Fibroblast of lung (primary cell): ENCODE results near the gene PLCL1.

Source experiments
- EZH2 ChIP-seq: IDR thresholded peaks from 2 replicates; pipeline ENCODE4 v1.5.1; 2012; ENCODE audit warnings: low read length, control low read depth, mild to moderate bottlenecking; ENCODE audit errors: missing control alignments
- TF ChIP-seq, protein P1 (sequence below), 2 donors: IDR thresholded peaks in 1 of 2; conservative IDR thresholded peaks in 1 of 2; 1 replicate in 1 of 2; 2 replicates in 1 of 2; pipeline ENCODE4 v1.5.1; 2011 to 2012; ENCODE audit warnings: low read length in 2 of 2, control low read depth in 1 of 2, inconsistent platforms in 1 of 2, low read depth in 1 of 2, mild to moderate bottlenecking in 1 of 2

DNA sequence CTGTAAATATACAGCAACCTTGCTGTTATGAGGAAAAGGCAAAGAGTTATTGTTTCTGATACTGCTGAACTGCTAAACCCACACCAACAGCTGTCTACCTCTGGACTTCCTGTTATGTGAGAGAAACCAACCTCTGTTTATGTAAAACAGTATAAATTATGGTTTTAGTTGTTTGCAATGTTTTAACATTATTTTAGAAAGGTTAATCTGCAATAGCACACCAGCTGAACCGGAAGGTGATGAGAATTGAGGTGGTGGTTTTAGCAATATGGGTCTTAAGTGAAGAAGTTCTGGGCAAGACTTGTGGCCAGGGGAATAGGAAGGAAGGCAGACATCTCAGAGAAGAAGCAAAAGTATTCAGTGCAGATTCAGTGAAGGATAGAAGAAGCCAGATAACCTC lies 237.8 kb downstream of the PLCL1 start:
- TF ChIP-seq, protein P1, sequence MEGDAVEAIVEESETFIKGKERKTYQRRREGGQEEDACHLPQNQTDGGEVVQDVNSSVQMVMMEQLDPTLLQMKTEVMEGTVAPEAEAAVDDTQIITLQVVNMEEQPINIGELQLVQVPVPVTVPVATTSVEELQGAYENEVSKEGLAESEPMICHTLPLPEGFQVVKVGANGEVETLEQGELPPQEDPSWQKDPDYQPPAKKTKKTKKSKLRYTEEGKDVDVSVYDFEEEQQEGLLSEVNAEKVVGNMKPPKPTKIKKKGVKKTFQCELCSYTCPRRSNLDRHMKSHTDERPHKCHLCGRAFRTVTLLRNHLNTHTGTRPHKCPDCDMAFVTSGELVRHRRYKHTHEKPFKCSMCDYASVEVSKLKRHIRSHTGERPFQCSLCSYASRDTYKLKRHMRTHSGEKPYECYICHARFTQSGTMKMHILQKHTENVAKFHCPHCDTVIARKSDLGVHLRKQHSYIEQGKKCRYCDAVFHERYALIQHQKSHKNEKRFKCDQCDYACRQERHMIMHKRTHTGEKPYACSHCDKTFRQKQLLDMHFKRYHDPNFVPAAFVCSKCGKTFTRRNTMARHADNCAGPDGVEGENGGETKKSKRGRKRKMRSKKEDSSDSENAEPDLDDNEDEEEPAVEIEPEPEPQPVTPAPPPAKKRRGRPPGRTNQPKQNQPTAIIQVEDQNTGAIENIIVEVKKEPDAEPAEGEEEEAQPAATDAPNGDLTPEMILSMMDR (conservative IDR thresholded peaks at IDR 0.05 in 1 of 2, IDR thresholded peaks at IDR 0.05 in 1 of 2; ENCODE audit: low read depth in 1 of 2, low read length in 2 of 2): no peak
- TF ChIP-seq EZH2: no peak
